RKO (cell line): Measurements from ENCODE around the gene C3orf20.

Experiments used
- DNase-seq: peaks from one replicate; pipeline ENCODE4 v3.0.0-alpha.2; 2016; ENCODE audit warnings: low spot score

The C3orf20 gene

GRCh38 chr3:14775011-14775410 lies 100.1 kb downstream of the C3orf20 start:
- DNase-seq = no peak

DNA sequence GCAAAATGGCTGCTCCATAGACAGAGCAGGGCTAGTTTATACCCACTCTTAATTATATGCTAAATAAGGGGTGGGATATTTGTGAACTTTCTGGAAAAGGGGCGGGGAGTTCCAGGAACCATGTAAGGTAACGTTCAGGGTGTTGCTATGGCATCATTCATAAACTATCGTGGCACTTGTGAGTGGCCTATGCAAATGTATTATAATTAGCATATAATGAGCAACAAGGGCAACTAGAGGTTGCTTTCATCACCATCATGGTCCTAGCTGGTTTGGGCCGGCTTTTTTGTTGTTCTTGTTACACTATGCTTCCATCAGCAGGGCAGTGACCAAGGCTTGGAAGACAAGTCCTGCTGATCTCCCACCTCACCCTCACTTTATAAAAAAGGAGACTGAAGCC lies 100.6 kb downstream of the C3orf20 start:
- DNase-seq = no peak

GRCh38 chr3:14779069-14779685 lies 104.2 kb downstream of the C3orf20 start:
- no peak for DNase-seq

- peak; percentile 83 for DNase-seq
These were observed 106.1 kb downstream of the C3orf20 start for GRCh38 chr3:14780927-14781507.

DNA sequence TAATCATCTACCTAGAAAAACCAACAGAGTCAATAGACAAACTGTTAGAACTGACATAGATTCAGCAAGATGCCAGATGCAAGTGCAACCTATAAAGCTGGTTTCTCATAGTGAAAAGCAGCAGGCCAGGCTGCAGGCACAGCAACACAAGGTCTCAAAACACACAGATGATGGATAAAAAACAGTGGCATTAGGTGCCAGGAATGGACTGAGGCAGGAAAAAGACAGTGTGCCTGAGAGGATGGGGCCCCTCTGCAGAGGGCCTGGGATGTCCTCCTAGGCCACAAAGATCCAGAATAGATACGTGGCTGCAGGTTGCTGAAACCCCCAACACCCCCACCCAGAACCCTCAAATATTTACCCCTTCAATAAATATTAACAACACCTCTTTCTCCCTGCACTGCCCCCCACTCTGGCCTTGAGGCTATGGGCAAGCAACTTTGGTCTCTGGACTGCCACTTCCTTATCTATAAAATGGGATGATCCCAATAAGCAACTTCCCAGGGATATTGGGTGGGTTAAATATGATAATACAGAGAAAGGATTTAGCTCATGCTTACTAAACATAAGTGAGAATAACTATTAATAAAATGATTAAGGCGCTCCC lies 108.6 kb downstream of the C3orf20 start:
- no peak for DNase-seq

DNA sequence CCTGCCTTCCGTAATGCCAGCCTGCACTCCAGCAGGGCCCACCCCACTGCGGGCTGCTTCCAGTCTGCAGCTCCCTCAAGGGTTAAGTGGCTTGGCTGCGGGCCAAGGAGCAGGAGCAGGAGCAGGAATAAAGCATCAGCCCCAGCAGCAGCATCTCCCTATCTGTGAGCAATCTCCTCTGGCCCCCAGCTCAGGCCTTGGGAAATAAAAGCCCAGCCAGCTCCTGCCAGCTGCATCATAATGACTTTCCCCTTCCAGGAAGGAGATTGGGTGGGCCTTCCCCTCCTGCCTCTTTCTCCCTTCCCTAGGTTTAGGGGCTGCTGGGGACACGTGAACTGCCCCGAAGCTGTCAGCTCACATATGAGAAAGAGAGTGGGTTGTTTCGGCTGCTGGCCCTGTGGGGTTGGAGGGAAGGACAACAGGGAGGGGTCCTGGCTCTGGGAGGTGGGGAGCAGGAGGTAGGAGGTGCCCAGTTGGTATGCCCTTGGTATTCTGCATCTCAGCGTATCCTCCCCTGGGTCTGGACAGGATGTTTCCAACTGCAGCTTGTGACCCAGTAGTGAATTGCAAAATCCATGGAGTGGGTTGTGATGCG lies 109.2 kb downstream of the C3orf20 start:
- DNase-seq = no peak

DNA sequence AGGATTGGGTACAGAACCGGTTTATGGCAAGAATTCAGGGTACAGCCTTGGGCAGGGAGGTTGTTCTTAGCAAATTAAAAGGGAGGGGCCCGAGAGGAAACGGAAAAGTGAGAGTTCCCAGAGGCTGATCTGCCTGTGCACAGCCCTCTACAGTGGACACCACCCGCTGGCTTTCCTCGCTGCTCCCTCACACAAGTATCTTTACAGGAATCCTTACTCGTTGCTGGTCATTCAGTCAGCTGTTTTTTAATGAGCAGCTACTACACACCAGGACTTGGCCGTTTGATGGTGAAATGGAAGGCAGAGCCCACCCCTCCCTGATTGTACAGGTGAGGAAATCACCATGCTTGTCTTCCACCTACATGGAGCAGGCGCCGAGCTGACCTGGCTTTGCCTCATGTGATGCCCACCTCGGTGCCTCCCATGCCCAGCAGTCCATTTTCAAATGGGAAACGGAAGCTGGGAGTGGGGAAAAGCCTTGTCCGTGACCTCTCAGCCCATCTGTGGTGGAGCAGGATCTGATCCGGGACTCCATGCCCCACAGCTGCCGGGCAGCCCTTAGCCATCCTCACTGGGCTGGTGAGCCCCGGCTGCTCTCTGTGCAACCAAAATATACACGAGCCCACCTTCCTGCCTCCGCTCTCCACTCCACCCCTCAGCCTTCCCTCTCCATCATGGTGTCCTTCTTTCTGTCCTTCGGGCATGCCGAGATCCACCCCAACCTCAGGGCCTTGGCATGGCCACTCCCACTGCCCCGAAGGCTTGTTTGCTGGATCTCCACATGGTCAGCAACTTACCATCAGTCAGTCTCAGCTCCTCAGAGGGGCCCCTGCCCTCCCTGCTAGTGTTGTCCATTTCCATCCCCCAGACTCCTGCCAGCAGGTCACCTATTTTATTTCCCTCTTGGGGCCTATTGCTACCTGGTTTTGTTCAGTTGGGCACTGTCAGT lies 110.5 kb downstream of the C3orf20 start:
- no peak for DNase-seq

DNA sequence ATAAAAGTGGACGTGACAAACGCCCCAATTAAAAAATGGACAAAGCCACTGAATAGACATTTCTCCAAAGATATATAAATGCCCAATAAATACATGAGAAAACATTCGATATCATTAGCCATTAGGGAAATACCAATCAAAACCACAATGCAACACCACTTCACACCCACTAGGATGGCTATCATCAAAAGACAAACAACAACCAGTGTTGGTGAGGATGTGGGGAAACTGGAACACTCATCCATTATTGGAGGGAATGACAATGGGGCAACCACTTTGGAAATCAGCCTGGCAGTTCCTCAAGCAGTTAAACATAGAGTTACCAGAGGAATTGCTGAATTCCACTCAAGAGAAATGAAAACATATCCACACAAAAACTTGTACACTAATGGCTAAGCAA lies 111.4 kb downstream of the C3orf20 start:
- no peak for DNase-seq

GRCh38 chr3:14787630-14788029 lies 112.7 kb downstream of the C3orf20 start:
- no peak for DNase-seq

DNA sequence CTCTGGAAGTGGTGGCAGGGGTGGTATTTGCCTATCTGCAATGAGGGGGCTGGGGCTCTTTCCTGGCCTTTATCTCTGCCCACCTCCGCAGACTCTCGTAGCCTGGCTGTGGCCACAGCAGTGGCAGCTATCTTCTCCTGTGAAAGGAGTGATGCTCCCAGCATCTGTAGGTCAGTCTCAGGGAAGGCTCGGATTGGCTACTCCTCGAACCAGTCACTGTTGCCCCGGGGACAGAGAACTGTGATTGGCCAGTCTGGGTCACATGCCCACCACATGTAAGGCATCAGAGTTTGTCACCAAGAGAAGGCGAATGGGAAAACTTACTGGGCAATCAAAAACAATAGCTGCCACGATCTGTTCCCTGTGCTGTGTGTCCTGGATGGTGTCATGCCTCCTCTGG lies 113.7 kb downstream of the C3orf20 start:
- peak; percentile 21 for DNase-seq

DNA sequence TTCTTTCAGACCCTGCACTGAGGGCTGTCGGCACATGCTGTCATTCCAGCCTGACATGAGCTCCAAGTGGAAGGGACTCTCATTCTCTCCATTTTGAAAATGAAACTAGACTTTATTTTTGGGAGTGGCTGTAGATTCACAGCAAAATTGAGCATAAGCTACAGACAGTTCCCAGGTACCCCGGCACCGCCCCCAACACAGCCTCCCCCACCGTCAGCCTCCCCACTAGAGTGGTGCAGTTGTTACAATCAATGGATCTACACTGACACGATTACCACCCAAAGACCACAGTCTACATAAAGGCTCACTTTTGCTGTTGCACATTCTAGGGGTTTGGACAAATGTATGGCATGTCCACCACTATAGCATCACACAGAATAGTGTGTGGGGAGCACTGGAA lies 114.3 kb downstream of the C3orf20 start:
- DNase-seq = no peak

DNA sequence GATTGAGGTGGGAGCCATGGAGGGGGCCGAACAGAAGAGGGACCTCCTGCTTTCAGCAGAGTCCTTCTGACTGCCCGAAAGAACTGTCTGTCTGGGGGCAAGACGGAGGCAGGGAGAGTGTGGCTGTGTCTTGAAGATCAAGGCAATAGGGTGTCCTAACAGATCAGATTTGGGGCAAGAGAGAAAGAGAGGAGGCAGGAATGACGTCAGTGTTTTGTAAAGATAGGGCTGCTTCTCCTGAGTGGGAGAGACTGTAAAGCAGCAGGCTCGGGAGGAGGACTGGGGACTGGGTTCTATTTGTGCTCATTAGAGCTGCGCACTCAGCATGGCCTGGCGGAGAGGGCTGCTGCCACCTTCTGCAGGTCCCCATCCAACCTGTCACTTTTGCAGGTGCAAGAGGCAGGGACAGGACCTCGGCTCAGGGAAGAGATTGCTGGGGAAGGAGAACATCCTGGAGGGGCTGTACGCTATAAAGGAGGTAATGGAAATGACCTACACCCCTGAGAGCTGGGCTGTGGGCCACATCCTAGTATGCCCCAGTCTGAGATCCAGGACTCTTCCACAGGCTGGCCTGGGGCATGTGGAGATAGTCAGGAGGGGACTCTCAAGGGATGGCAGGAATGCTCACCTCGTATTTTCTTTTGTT lies 114.8 kb downstream of the C3orf20 start:
- no peak for DNase-seq

GRCh38 chr3:14791343-14791945 lies 116.5 kb downstream of the C3orf20 start:
- DNase-seq = peak; percentile 57

- no peak for DNase-seq
These were observed 117.8 kb downstream of the C3orf20 start for GRCh38 chr3:14792691-14793121.

GRCh38 chr3:14793126-14793857 lies 118.4 kb downstream of the C3orf20 start:
- DNase-seq = no peak

- DNase-seq = no peak
These were observed 118.9 kb downstream of the C3orf20 start for GRCh38 chr3:14793858-14794234.

DNA sequence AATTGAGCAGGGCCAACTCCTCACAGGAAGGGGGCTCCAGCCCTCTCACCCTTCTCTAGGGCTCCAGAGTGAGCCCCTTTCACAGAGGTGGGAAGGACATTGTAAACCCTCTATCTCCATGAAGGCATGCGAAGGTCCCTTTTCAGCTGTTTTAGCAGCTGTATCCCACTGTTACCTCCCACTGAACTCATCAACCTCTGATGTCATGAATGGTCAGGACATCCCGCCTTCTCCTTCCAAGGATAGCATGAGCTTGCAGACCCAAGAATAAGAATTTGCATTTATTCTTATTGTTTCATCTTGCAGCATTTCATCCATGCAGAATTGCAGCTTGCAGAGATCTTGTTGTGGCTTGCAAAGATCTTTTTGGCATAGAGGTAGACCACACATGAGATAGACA lies 119.5 kb downstream of the C3orf20 start:
- DNase-seq = no peak

- DNase-seq = no peak
These were observed 121.1 kb downstream of the C3orf20 start for GRCh38 chr3:14795996-14796395.

- DNase-seq = no peak
These were observed 121.6 kb downstream of the C3orf20 start for GRCh38 chr3:14796403-14797077.

DNA sequence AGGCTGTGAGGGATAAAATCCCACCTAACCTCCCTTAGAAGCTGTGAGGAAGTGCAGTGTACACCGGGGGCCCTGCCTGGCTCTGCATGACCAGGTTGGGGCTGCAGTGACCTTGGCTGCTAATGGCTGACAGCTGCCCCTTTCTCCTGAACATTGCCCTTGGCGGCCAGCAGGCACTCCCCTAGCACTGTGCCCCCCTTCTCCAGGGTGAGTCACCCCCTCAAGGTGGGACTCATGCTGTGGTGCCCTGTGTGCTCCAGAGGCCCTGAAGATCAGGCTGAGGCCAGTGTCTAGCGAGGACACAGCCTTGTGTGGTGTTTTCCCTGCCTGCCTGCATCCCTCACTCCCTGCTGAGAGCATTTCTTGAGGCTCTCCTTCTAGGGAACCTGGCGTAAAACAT lies 122.8 kb downstream of the C3orf20 start:
- DNase-seq = no peak
